Activated T-cell treated with anti-CD3 and anti-CD28 coated beads, Interleukin-2, amount 50 U/mL, for 48 hours (primary cell): ENCODE measurements around the gene TCAF1.
"Not testable (repeated sequence)": the region's sequence is repeated elsewhere in the genome, so short reads cannot be mapped to it uniquely, and the experiment has no call there.

Experiments
- DNase-seq, 2 experiments: peaks; one replicate each; pipeline ENCODE4 v3.0.0-alpha.2; 2020

Gene TCAF1

GRCh38 chr7:143849785-143850479 is 52.0 kb downstream of the TCAF1 start:
- no peak for DNase-seq

DNA sequence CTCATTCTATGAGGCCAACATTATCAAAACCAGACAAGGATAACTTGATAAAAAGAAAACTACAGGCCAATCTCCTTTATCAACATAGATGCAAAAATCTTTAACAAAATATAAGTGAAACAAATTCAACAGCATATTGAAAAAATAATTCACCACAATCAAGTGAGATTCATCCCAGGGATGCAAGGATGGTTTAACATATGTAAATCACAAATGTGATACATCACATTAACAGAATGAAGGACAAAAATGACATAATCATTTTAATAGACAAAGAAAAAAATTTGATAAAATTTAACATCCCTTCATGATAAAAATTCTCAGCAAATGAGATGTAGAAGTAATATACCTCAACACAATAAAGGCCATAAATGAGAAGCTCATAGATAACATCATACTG is 53.8 kb downstream of the TCAF1 start:
- no peak for DNase-seq

DNA sequence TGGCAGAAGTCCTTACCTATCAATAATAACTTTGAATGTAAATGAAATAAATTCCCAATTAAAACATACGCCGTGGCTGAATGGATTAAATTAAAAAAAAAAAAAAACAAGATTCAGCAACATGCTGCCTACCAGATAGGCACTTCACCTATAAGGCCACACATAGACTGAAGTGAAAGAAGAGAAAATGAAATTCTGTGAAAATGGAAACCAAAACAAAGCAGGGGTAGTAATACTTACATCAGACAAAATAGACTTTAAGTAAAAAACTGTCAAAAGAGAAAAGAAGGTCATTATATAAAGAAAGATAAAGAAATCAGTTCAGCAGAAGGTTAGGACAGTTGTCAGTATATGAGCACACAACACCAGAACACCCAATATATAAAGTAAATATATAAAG is 55.3 kb downstream of the TCAF1 start:
- no peak for DNase-seq

DNA sequence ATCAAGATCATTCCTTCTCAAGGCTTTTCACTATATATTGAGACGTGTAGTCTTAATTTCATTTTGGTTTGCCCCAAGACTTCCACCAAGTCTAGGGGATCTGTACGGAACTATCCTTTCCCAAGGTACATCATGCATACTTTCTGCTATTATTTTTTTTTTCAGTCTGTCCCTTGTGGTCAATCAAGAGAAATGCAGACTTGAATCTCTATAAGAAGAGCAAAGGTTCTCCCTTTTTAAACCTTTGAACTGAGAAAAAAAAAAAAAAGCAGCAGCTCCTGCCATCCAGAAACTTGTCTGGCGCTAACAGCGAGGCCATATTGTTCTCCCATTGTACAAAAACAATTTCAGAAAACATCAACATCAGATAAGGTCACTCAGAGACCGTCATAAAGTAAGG is 60.3 kb downstream of the TCAF1 start:
- not testable (repeated sequence) for DNase-seq

- not testable (repeated sequence) for DNase-seq
Observed at GRCh38 chr7:143840062-143840461, 61.9 kb downstream of the TCAF1 start.

- peak; percentile 99 for DNase-seq
Observed at GRCh38 chr7:143837223-143837622, 64.8 kb downstream of the TCAF1 start.

DNA sequence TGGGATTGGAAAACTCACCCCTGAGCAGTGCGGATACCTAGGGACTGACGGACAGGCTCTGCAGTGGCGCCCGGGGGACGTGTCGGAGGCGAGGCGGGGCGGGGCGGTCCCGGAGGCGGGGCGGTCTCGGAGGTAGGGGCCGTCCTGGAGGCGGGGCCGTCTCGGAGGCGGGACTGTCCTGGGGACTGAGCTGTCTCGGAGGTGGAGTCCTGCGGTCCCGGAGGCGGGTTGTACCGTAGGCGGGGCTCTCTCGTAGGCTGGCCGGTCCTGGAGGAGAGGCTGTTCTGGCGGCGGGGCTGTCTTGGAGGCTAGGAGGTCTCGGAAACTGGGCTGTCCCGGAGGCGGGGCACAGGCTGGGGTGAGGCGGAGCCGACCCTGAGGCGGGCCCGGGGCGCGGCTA is 65.4 kb downstream of the TCAF1 start:
- peak; percentile 97 to 99 for DNase-seq

DNA sequence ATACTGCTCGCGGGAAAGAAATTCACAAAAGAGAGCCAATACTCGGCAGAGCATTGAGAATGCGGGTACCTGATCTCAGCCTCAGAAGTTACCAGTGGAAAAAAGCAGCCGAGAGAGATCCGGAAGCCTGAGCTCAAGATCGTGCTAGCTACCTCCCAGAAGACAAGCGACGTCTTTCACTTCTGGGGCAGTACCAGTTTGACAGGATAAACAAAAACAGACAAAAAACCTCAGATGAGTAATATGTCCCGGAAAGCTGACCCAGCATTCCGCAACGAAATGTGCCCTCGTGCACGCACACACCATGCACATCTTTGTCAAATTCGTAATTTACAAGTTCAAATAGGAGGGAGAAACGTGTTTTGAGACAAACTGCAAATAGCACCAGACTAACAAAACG is 65.9 kb downstream of the TCAF1 start:
- DNase-seq = not testable (repeated sequence)

- DNase-seq = not testable (repeated sequence)
Observed at GRCh38 chr7:143826578-143826977, 75.4 kb downstream of the TCAF1 start.

- not testable (repeated sequence) for DNase-seq
Observed at GRCh38 chr7:143824295-143825135, 77.5 kb downstream of the TCAF1 start.

DNA sequence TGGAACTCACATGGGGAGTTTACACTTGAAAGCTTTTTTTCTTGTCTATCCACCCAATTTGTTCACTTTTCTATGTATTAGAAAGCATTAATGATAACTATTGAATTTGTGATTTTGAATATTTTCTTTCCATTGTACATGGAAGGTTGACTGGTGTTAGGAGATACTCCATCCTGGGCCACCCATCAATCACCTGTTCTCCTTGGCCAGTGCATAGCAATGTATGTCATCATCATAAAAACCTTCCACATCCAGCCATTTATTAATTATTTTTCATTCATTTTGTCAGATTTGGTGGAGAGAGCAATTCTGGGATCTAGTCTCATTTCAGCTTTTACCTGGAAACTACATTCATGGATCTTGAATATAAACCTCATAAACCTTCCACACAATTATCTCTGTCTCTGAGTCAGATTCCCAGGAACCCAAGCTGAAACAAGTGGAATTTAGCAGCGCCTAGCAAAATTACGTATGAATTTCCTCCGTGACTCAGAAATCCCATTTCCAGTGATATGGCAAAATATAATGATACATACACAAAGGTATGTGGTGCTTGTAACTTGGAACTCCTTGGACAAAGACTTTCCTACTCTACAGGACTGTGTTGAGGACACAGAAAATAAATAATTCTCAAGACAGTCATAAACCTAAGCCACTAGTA is 78.2 kb downstream of the TCAF1 start:
- DNase-seq = not testable (repeated sequence)

GRCh38 chr7:143821392-143822277 is 80.3 kb downstream of the TCAF1 start:
- not testable (repeated sequence) for DNase-seq

DNA sequence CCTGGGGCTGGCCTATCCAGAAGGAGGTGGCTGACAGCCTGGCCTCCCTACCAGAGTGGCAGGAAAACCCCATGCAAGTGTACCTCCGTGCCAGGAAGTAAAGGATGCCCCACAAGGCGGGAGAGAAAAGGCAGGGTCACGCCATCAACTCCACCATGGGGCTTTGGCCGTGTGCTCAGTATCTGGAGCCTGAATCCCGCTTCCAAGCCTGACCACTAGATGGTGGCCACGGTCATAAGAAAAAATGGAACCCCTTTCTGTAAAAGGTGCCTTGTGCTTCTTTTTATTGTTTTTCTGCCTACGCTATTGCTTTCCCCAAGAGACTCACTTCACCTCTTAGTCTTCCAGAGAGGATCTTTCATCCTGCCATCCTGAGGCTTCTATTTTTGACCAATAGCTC is 84.1 kb downstream of the TCAF1 start:
- not testable (repeated sequence) for DNase-seq

- not testable (repeated sequence) for DNase-seq
Observed at GRCh38 chr7:143816471-143817133, 85.4 kb downstream of the TCAF1 start.

DNA sequence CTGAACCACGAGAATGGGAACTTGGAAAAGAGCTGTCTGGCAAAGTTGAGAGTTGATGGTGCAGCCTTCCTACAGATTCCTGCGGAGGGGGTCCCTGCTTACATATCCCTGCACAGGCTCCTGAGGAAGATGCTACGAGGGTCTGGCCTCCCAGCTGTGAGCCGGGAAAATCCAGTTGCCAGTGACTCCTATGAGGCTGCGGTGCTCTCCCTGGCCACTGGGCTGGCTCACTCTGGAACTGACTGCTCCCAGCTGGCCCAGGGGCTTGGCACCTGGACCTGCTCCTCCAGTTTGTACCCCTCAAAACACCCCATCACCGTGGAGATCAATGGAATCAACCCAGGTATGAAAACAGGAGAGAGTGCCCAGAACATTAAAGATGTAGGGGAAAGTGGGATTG is 91.3 kb downstream of the TCAF1 start:
- not testable (repeated sequence) for DNase-seq

DNA sequence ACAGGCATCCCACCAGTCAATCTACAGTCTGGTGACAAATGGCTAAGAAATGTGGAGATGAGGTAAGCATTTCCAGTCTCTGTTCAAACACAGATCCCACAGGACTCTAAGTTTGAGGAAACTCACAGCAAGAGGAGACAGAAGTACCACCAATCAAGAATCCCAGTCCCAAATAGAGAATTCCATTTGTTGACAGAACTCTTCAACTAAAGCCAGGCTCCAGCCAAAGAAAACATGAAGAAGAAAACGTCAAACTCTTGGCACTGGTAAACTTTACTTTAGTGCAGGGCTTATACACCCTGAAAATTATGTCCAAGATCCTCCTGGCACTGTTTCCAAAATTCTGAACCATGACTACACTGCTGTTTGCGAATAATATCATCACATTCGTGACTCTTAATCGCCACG is 95.3 kb downstream of the TCAF1 start:
- DNase-seq = not testable (repeated sequence)
